Kidney (tissue), 14 donors: Measurements from ENCODE around the gene NECTIN1. TPM values are rescaled to one million over a fixed set of nuclear protein-coding genes. Genes with fewer than 3 reads are reported as not detected.

Source experiments
- DNase-seq, 5 donors: peaks; one replicate each; pipeline ENCODE4 v3.0.0-alpha.2; 2013 to 2020
- FAIRE-seq: peaks from 2 replicates; lab custom pipeline; 2012; peaks lifted over from hg19 to GRCh38; lab: Jason Lieb, UNC
- H3K27ac ChIP-seq, 2 donors: one replicate each; pipeline ENCODE4 v1.7.0; 2013; ENCODE audit warnings: low read depth in 2 of 2, low read length in 2 of 2, inconsistent platforms in 1 of 2
- H3K27me3 ChIP-seq: one replicate; pipeline ENCODE4 v1.7.1; 2013; ENCODE audit warnings: low read length, inconsistent platforms; ENCODE audit not compliant: control insufficient read depth, insufficient read depth
- H3K36me3 ChIP-seq, 3 donors: one replicate each; pipeline versions ENCODE4 v1.7.0 to v1.7.1; 2013; ENCODE audit warnings: low read length in 3 of 3, control low read depth in 1 of 3, inconsistent platforms in 1 of 3; ENCODE audit not compliant: insufficient read depth in 3 of 3, control insufficient read depth in 2 of 3
- H3K4me1 ChIP-seq, 3 donors: one replicate each; pipeline versions ENCODE4 v1.7.0 to v1.7.1; 2013; ENCODE audit warnings: low read length in 3 of 3, inconsistent platforms in 1 of 3, low read depth in 1 of 3; ENCODE audit not compliant: control insufficient read depth in 2 of 3, insufficient read depth in 2 of 3
- H3K4me3 ChIP-seq, 3 donors: one replicate each; pipeline versions ENCODE4 v1.7.0 to v1.8.1; 2013; ENCODE audit warnings: low read length in 3 of 3, control low read depth in 1 of 3, inconsistent platforms in 1 of 3
- H3K9ac ChIP-seq, 3 donors: one replicate each; pipeline versions ENCODE4 v1.7.0 to v1.7.1; 2013; ENCODE audit warnings: low read length in 3 of 3, control low read depth in 1 of 3, inconsistent platforms in 1 of 3
- H3K9me3 ChIP-seq, 3 donors: one replicate each; pipeline versions ENCODE4 v1.7.0 to v1.7.1; 2013; ENCODE audit warnings: low read length in 3 of 3, control low read depth in 1 of 3, inconsistent platforms in 1 of 3; ENCODE audit not compliant: control insufficient read depth in 2 of 3, insufficient read depth in 1 of 3
- CTCF ChIP-seq: IDR thresholded peaks from 3 replicates; pipeline ENCODE4 v1.5.1; 2012; ENCODE audit warnings: mild to moderate bottlenecking, moderate library complexity, borderline replicate concordance; ENCODE audit not compliant: insufficient read depth; ENCODE audit errors: extremely low read depth
- intact Hi-C: fragments of 100-400 bp; cut with DNase I; formaldehyde crosslinking; loops from one replicate; pipeline ENCODE4 v1.11.1; 2022
- polyA plus RNA-seq: library from polyadenylated mRNA; stranded (reverse); fragments of 350-450 nt; fragmentation: Illumina TruSeq; extraction: RNeasy Lipid Tissue Mini Kit (QIAGEN cat#74804); gene quantifications from one replicate; pipeline ENCODE4 v1.2.3, GENCODE V29; 2014; ENCODE audit warnings: low read depth, low replicate concordance; ENCODE audit not compliant: insufficient read depth
- total RNA-seq: library from RNA; stranded (reverse); fragmentation: NEBNext Ultra II Directional; extraction: Animal tissue kit (Norgen Biotek cat#: 25700); gene quantifications from one replicate; pipeline ENCODE4 v1.2.1, GENCODE V29; 2021
- donor health status: control.
- donor health status: control.
- donor health status: control.
- donor health status: control.
- donor health status: control.
- donor health status: DM: yes; HTN: yes; CAD: no.
- donor health status: Normal renal cell carcinoma (clear cell type).

Gene NECTIN1
- total and polyA plus RNA-seq, 2 donors from 2014 or later, result 6.0 to 13.2 TPM

- Histone ChIP-seq H3K9me3 (no peaks in the 10 kb centered on the region), H3K9ac (no peak overlapping the region), H3K4me1 (peaks cover 5 to 11% (median 6%) of the 10 kb centered on the region in 3 donors), H3K27me3 (no peaks in the 10 kb centered on the region), H3K36me3 (no peaks in the 10 kb centered on the region), H3K4me3 (no peak overlapping the region), H3K27ac (no peak overlapping the region)
- intact Hi-C loops, result no loop called here
- no peak for TF ChIP-seq CTCF
- DNase-seq (no peak), FAIRE-seq (no peak)
These were observed 20.6 kb downstream of the NECTIN1 start for GRCh38 chr11:119708384-119708783.

- Histone ChIP-seq H3K9ac (no peak overlapping the region), H3K27me3 (no peaks in the 10 kb centered on the region), H3K4me1 (peaks cover 0 to 6% (median 0%) of the 10 kb centered on the region in 3 donors), H3K36me3 (no peaks in the 10 kb centered on the region), H3K4me3 (no peak overlapping the region), H3K9me3 (no peaks in the 10 kb centered on the region), H3K27ac (no peak overlapping the region)
- FAIRE-seq (no peak), DNase-seq (no peak)
- intact Hi-C loops, result no loop called here
- TF ChIP-seq CTCF, result peak; percentile 8
These were observed 22.1 kb downstream of the NECTIN1 start for GRCh38 chr11:119706887-119707286.

GRCh38 chr11:119706029-119706428 lies 23.0 kb downstream of the NECTIN1 start:
- no peaks in the 10 kb centered on the region for H3K9me3 ChIP-seq
- no peaks in the 10 kb centered on the region for H3K27me3 ChIP-seq
- FAIRE-seq, result no peak
- H3K4me3 ChIP-seq, result no peak overlapping the region
- H3K4me1 ChIP-seq, result peaks cover 0 to 6% (median 0%) of the 10 kb centered on the region in 3 donors
- intact Hi-C loops, result no loop called here
- no peaks in the 10 kb centered on the region for H3K36me3 ChIP-seq
- TF ChIP-seq CTCF, result no peak
- no peak overlapping the region for H3K9ac ChIP-seq
- H3K27ac ChIP-seq, result no peak overlapping the region
- peak in 3 of 5 donors; percentile 74 to 87 (median 79) for DNase-seq

GRCh38 chr11:119705362-119705761 lies 23.6 kb downstream of the NECTIN1 start:
- Histone ChIP-seq H3K27ac (no peak overlapping the region), H3K36me3 (no peaks in the 10 kb centered on the region), H3K4me1 (peaks cover 0 to 6% (median 0%) of the 10 kb centered on the region in 3 donors), H3K9me3 (no peaks in the 10 kb centered on the region), H3K4me3 (no peak overlapping the region), H3K27me3 (no peaks in the 10 kb centered on the region), H3K9ac (no peak overlapping the region)
- FAIRE-seq, result no peak
- no peak for TF ChIP-seq CTCF
- intact Hi-C loops, result no loop called here
- DNase-seq, result no peak
